ENCODE measurements around the gene P4HB.

Gene P4HB

DNA sequence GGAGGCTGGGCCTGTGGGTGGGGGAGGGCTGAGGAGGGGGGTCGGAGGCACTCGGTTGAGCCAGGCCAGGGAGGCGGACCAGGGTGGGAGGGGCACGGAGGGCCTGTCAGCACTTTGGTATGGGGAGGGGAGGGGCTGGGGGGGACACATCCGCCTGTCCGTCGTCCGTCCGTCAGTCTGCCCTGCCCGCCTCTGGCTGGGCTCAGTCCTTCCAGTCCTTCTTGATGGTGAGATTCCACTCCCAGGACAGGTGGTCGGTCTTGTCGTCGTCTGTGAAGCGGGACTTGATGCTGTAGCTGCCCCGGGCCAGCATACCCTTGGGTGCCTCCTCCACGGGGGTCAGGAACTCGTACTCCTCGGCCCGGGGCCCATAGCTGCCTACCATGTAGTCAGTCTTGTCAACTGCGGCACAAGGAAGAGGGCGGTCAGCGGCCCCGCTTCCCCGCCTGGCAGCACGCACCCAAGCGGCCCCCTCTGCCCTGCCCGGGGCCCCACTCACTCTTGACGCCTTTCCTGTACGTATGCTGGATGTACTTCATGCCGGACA is 8.4 kb upstream of the P4HB start:
- DNase-seq (ENCODE audit: low spot score) = no peak

DNA sequence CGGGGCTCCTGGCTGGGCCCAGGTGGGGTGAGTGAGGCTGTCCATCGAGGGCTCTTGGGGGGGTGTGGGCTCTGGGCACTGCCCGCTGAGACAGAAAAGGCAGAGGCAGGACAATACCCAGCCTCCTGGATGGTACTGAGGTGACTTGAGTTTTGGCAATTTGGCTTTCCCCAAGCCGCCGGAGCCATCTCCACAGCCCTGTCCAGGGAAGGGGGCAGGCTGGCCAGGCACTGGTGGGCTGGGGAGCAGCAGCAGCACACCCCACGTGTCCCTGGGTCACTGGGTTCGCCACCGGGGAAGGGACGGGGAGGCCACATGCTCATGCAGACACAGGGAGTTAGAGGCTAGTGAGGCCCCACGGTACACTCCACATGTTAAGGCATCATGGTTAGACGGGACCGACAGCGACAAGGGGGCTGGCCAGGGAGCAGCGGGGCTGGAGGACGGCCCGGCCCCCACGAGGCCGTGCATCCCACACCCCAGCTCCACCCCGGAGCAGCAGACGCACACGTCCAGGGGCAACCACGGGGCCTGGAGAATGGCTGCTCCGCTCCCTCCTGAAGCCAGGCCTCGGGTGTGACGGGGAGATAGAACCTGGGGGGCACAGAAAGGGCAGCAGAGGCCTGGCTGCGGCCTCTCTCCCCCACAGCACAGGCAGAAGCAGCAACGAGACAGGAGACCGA is 7.8 kb upstream of the P4HB start:
- DNase-seq (ENCODE audit: low spot score) = no peak

- no peak for DNase-seq (ENCODE audit: low spot score)
Measured at GRCh38 chr17:81867170-81867990, 7.0 kb upstream of the P4HB start.

DNA sequence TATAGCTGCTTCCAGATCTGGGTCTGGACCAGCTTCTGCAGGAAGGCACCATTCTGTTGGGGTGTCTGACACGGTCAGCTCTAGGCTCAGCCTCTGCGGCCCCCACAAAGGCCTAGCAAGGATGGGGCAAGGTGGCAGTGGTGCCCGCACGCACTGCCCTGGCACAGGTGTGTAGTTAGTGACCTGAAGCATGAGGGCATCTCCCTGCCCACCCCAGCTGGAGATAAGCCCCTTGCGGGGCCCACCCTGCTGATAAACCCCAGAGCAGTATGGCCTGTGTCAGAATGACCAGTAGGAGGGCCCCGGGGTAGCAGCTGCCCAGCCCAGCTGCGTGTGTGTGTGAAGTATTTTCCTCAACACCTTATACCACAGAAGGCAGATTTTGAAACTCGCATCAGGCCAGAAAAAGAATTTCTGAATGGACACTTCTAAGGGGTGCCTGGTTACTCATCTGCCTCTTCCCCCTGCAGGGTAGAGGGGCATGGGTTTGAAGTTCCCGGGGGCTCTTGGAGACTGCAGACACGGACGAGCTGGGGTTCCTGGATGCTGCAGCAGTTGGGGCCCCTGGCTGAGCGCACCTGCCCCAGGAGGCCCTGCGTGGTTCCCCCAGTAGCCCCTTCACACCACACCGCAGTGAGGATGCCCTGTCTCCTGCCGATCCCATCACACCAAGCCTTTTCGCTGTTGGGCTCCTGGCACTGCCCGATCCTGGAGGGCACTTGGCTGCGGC is 6.3 kb upstream of the P4HB start:
- DNase-seq (ENCODE audit: low spot score) = no peak

- DNase-seq (ENCODE audit: low spot score) = no peak
Measured at GRCh38 chr17:81865733-81866439, 5.6 kb upstream of the P4HB start.

- no peak for DNase-seq (ENCODE audit: low spot score)
Measured at GRCh38 chr17:81865358-81865732, 5.0 kb upstream of the P4HB start.

- DNase-seq (ENCODE audit: low spot score) = no peak
Measured at GRCh38 chr17:81863833-81864768, 3.8 kb upstream of the P4HB start.

GRCh38 chr17:81863123-81863675 is 2.9 kb upstream of the P4HB start:
- no peak for DNase-seq (ENCODE audit: low spot score)

- DNase-seq (ENCODE audit: low spot score) = peak; percentile 100
Measured at GRCh38 chr17:81860756-81861568, 627 bp upstream of the P4HB start.

DNA sequence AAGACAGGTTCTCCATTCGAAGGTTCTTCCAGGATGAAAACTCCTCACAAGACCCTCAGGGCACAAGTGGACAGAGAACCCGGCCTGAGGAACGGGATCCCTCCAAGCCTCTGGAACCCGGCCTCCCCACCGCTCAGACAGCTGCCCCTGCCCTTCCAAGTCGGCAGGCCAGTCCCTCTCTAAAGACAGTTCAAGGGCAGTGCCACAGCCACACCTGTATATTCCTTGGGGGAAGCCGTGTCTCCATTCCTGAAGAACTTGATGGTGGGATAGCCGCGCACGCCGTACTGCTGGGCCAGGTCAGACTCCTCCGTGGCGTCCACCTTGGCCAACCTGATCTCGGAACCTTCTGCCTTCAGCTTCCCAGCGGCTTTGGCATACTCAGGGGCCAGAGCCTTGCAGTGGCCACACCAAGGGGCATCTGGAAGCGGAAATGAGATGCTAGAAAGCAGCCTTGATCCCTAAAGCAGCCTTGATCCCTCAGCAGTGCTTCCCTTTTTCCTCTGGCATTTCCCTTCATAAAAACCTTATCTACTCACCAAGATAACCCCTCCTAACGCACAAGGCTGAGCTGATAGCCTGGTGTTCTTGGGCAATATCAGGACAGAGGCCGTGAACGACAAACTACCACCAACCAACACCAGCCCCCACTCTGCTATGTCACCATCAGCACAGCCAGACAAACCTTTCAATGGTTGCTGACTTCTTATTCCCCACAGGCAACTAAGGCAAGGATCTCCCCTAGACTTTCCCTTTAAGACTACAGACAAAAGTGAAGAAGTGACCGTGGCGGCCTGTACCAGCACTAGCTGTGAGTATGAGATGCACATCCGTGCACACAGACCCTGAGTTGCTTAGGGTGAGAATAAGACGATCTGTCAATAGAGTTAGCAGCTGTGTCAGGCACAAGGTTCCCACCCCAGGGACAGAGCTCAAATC is 1.1 kb downstream of the P4HB start:
- no peak for DNase-seq (ENCODE audit: low spot score)

GRCh38 chr17:81858170-81858966 is 2.0 kb downstream of the P4HB start:
- DNase-seq (ENCODE audit: low spot score) = no peak

DNA sequence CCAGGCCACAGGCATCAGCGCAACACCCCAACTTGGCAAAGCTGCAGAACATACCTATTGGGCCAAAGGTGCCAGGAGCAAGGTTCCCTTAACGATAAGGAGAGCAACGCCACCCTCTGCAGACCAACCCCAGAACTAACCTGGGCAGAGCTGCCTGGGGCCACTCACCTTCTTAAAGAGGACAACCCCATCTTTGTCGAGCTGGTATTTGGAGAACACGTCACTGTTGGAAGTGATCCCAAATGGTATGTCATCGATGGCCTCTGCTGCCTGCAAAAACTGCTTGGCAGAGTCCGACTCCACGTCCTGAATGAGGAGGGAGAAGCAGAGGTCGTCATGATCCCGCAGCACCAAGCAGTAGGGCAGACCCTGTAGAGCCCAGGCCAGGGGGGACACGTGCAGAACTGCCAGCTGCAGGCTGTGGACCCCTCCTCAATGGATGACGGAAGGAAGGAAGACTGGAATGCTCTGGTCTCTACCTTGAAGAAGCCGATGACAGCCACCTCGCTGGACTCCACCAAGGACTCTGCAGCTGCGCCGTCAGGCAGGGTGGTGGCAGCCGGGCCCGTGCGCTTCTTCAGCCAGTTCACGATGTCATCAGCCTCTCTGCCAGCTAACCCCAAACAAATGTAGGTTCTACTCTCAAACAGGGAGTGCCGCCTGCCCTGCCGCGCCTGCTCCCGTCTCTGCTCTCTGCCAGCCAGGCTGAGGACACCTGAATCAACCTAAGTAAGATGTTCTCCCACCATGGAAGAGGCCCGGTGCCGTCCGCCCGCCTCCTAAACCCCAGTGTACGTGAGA is 5.2 kb downstream of the P4HB start:
- no peak for DNase-seq (ENCODE audit: low spot score)

DNA sequence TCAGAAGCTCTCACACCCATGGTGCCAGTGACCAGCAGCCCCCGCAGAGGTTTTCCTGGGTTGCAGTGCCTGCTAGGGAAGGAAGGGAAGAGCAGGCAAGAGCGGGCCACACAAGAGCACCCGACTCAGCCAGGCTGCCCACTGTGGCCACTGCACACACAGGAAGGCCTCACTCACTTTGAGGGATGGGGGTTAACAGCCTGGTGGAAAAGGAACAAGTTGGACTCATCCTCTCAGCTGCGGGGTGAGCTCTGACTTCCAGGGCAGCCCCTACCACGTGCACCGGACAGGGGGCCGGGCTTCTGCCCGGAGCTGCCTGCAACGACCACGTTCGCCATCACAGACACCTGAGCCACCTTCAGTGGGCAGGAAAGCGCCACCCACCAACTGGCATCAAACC is 8.1 kb downstream of the P4HB start:
- no peak for DNase-seq (ENCODE audit: low spot score)

- no peak for DNase-seq (ENCODE audit: low spot score)
Measured at GRCh38 chr17:81851423-81851822, 8.9 kb downstream of the P4HB start.

DNA sequence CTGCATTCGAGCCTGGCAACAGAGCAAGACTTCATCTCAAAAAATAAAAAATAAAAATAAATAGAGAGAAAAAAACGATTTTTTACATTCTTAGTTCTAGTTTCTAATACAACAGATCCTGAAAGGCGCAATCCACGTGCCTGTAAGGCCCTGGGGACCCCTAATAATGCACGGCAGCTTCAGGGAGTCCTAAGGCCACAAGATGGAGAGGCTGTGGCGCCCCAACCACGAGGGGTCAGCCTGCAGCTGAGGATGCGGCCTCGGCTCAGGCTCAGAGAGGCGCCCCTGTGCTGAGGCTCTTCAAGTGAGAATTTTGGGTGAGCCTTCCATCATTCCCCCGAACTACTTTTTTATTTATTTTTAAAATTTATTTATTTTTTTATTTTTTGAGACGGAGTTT is 10.9 kb downstream of the P4HB start:
- no peak for DNase-seq (ENCODE audit: low spot score)

DNA sequence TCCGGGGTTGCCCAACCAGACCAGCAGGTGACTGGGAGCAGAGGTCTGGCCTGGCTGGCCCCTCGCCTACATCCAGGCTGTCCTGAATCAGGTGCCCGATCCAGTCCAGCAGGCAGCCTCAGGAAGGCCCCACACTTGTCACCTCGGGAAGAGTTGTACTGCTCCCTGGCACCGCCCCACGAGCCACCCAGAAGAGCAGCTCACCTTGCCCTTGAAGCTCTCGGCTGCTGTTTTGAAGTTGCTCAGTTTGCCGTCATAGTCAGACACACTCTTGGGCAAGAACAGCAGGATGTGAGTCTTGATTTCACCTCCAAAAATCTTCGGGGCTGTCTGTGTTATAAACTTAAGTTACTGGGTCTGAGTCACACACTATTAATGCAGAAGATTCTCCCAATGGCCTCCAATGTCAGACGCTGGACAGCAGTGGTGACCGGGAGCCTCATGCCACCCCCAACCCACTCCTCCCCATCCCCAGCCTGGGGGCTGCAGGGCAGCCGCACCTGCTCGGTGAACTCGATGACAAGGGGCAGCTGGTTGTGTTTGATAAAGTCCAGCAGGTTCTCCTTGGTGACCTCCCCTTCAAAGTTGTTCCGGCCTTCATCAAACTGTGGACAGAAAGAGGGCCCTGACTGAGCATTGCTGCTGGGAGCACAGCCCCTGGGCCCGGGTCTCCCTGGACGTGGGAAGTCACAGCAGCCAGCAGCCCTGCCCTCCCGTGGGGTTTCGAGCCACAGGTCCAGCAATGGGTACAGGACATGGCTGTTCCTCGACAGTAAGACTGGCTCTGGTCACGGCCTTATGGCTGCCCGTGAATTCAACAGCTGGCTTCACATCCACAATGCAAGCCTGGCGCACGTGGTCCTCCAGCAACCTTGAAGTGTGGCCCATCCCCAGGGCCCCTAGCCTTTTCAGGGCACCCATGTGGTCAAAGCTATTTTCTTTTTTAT is 13.3 kb downstream of the P4HB start:
- no peak for DNase-seq (ENCODE audit: low spot score)

Data from LoVo (cell line).